Measurements from ENCODE around the gene KCNC3. TPM values are rescaled to one million over a fixed set of nuclear protein-coding genes. Genes with fewer than 3 reads are reported as not detected.

Gene KCNC3
- polyA plus RNA-seq, 1 donor from 2014 or later = 0.97 TPM

- no peaks in the 10 kb centered on the region for H3K9me3 ChIP-seq (ENCODE audit: low read length)
These were observed 36.9 kb downstream of the KCNC3 start for GRCh38 chr19:50292216-50292827.

GRCh38 chr19:50290775-50291174 lies 38.4 kb downstream of the KCNC3 start:
- Histone ChIP-seq H3K9me2 (ENCODE audit: insufficient read depth, low read length) (no peaks in the 10 kb centered on the region), H3K27ac (ENCODE audit: low read length) (no peak overlapping the region), H2AFZ (ENCODE audit: low read depth, low read length) (no peak overlapping the region), H3K79me2 (replicated peaks; ENCODE audit: insufficient read depth, low read length) (no peaks in the 10 kb centered on the region), H3K4me3 (ENCODE audit: low read length) (no peak overlapping the region), H3K4me2 (ENCODE audit: low read length) (no peak overlapping the region), H4K20me1 (ENCODE audit: insufficient read depth) (no peaks in the 10 kb centered on the region), H3K27me3 (ENCODE audit: insufficient read depth, low read depth, low read length) (no peaks in the 10 kb centered on the region), H3F3A (ENCODE audit: insufficient read depth, low read length, poor library complexity, severe bottlenecking) (no peaks in the 10 kb centered on the region), H3K9me3 (ENCODE audit: low read length) (no peaks in the 10 kb centered on the region), H3K9ac (ENCODE audit: low read length) (no peak overlapping the region), H3K36me3 (ENCODE audit: insufficient read depth, low read length) (no peaks in the 10 kb centered on the region)
- TF ChIP-seq SMC3 (conservative IDR thresholded peaks at IDR 0.05; ENCODE audit: poor library complexity) (no peak), EP300 (conservative IDR thresholded peaks at IDR 0.05; ENCODE audit: poor library complexity, severe bottlenecking) (no peak)

More at GRCh38 chr19:50292216-50292827, 36.9 kb downstream of the KCNC3 start:
- Histone ChIP-seq H3F3A (ENCODE audit: insufficient read depth, low read length, poor library complexity, severe bottlenecking) (no peaks in the 10 kb centered on the region), H3K9me2 (ENCODE audit: insufficient read depth, low read length) (no peaks in the 10 kb centered on the region), H3K27ac (ENCODE audit: low read length) (no peak overlapping the region), H3K4me3 (ENCODE audit: low read length) (no peak overlapping the region), H3K9ac (ENCODE audit: low read length) (no peak overlapping the region), H3K79me2 (replicated peaks; ENCODE audit: insufficient read depth, low read length) (no peaks in the 10 kb centered on the region), H3K4me2 (ENCODE audit: low read length) (no peak overlapping the region), H3K27me3 (ENCODE audit: insufficient read depth, low read depth, low read length) (no peaks in the 10 kb centered on the region), H3K36me3 (ENCODE audit: insufficient read depth, low read length) (no peaks in the 10 kb centered on the region), H4K20me1 (ENCODE audit: insufficient read depth) (no peaks in the 10 kb centered on the region), H2AFZ (ENCODE audit: low read depth, low read length) (no peak overlapping the region)
- TF ChIP-seq POLR2AphosphoS5 (IDR thresholded peaks at IDR 0.05) = no peak
- TF ChIP-seq EP300 (conservative IDR thresholded peaks at IDR 0.05; ENCODE audit: poor library complexity, severe bottlenecking) = no peak
- TF ChIP-seq SMC3 (conservative IDR thresholded peaks at IDR 0.05; ENCODE audit: poor library complexity) = no peak
- no peak for TF ChIP-seq TAF1 (IDR thresholded peaks at IDR 0.05; ENCODE audit: low read depth)
- no peak for TF ChIP-seq EZH2 (IDR thresholded peaks at IDR 0.05; ENCODE audit: borderline replicate concordance, insufficient read depth, low read length, poor library complexity, severe bottlenecking)
- no peak for TF ChIP-seq REST (IDR thresholded peaks at IDR 0.05; ENCODE audit: borderline replicate concordance)
- TF ChIP-seq RAD21 (conservative IDR thresholded peaks at IDR 0.05) = no peak
- no peak for TF ChIP-seq MXI1 (conservative IDR thresholded peaks at IDR 0.05; ENCODE audit: poor library complexity, severe bottlenecking)
- no peak for TF ChIP-seq CTCF (IDR thresholded peaks at IDR 0.05; ENCODE audit: poor library complexity, severe bottlenecking)
